Fibroblast of lung (primary cell): Measurements from ENCODE around the gene DHX58. TPM values are rescaled to one million over a fixed set of nuclear protein-coding genes. Genes with fewer than 3 reads are reported as not detected.

Experiments
- DNase-seq, 2 donors: peaks; one replicate each; pipeline versions ENCODE4 v3.0.0 to v3.0.0-alpha.2; 2010; ENCODE audit warnings: low read depth in 2 of 2
- H2AFZ ChIP-seq: 2 replicates; pipeline ENCODE4 v1.5.1; 2012; ENCODE audit warnings: low read length, control low read depth, inconsistent platforms
- H3K27ac ChIP-seq: 2 replicates; pipeline ENCODE4 v1.5.1; 2011; ENCODE audit warnings: low read length, control low read depth; ENCODE audit not compliant: insufficient read depth
- H3K27me3 ChIP-seq: 2 replicates; pipeline ENCODE4 v1.5.1; 2011; ENCODE audit warnings: mild to moderate bottlenecking, low read length; ENCODE audit not compliant: control insufficient read depth, insufficient read depth
- H3K36me3 ChIP-seq: 2 replicates; pipeline ENCODE4 v1.5.1; 2011; ENCODE audit warnings: low read length; ENCODE audit not compliant: control insufficient read depth, insufficient read depth
- H3K4me1 ChIP-seq: 2 replicates; pipeline ENCODE4 v1.5.1; 2011; ENCODE audit warnings: low read length; ENCODE audit not compliant: control insufficient read depth, insufficient read depth; ENCODE audit errors: extremely low read depth
- H3K4me2 ChIP-seq: 2 replicates; pipeline ENCODE4 v1.5.1; 2011; ENCODE audit warnings: low read length, control low read depth; ENCODE audit not compliant: insufficient read depth; ENCODE audit errors: extremely low read depth
- H3K4me3 ChIP-seq, 4 experiments: fragments of 200-600 bp in 1 of 4; sonication (generic) in 1 of 4; replicated peaks in 1 of 4; 2 replicates each; pipeline ENCODE4 v1.5.1; 2011 to 2016; ENCODE audit warnings: low read length in 4 of 4, low read depth in 3 of 4, mild to moderate bottlenecking in 3 of 4, control low read depth in 2 of 4, inconsistent platforms in 1 of 4, mixed read lengths in 1 of 4; ENCODE audit not compliant: insufficient read depth in 1 of 4; ENCODE audit errors: control extremely low read depth in 1 of 4
- H3K79me2 ChIP-seq: 2 replicates; pipeline ENCODE4 v1.5.1; 2012; ENCODE audit warnings: mild to moderate bottlenecking, low read length, inconsistent platforms; ENCODE audit not compliant: control insufficient read depth, insufficient read depth
- H3K9ac ChIP-seq: 2 replicates; pipeline ENCODE4 v1.5.1; 2011; ENCODE audit warnings: mild to moderate bottlenecking, low read length, control low read depth; ENCODE audit not compliant: insufficient read depth
- H3K9me3 ChIP-seq: 2 replicates; pipeline ENCODE4 v1.5.1; 2012; ENCODE audit warnings: low read depth, low read length; ENCODE audit not compliant: control insufficient read depth, insufficient read depth
- H4K20me1 ChIP-seq: 2 replicates; pipeline ENCODE4 v1.5.1; 2011; ENCODE audit warnings: low read length; ENCODE audit not compliant: control insufficient read depth, insufficient read depth; ENCODE audit errors: extremely low read depth
- CTCF ChIP-seq, 2 donors: IDR thresholded peaks in 1 of 2; conservative IDR thresholded peaks in 1 of 2; 1 replicate in 1 of 2; 2 replicates in 1 of 2; pipeline ENCODE4 v1.5.1; 2011 to 2012; ENCODE audit warnings: low read length in 2 of 2, control low read depth in 1 of 2, inconsistent platforms in 1 of 2, low read depth in 1 of 2, mild to moderate bottlenecking in 1 of 2
- EZH2 ChIP-seq: IDR thresholded peaks from 2 replicates; pipeline ENCODE4 v1.5.1; 2012; ENCODE audit warnings: low read length, control low read depth, mild to moderate bottlenecking; ENCODE audit errors: missing control alignments
- polyA plus RNA-seq, 2 donors: library from polyadenylated mRNA; depleted of rRNA in 1 of 2; stranded (reverse) in 1 of 2; unstranded in 1 of 2; fragments of >200 nt; gene quantifications; 2 replicates each; pipeline ENCODE4 v1.2.1, GENCODE V29; 2011 to 2012; ENCODE audit warnings: missing spikeins in 1 of 2
- total RNA-seq: library from RNA; depleted of rRNA; stranded (reverse); fragments of >200 nt; gene quantifications from 2 replicates; pipeline ENCODE4 v1.2.1, GENCODE V29; 2014

DHX58 gene
- total and polyA plus RNA-seq, 2 donors (not counting 1 experiment from before 2014, with no cell fraction given): 8.0 to 18.3 TPM

- Histone ChIP-seq H3K27ac (no peak within 1 kb of the TSS), H3K9ac (no peak within 1 kb of the TSS), H3K4me1 (no peaks in the 10 kb centered on the region), H2AFZ (no peak within 1 kb of the TSS), H4K20me1 (no peaks in the 10 kb centered on the region), H3K4me2 (no peak within 1 kb of the TSS), H3K36me3 (no peaks in the 10 kb centered on the region), H3K9me3 (no peaks in the 10 kb centered on the region), H3K27me3 (peaks cover 24% of the 10 kb centered on the region), H3K4me3 (no peak within 1 kb of the TSS), H3K79me2 (no peaks in the 10 kb centered on the region)
- no peak for DNase-seq
- TF ChIP-seq EZH2 (peak; percentile 82), CTCF (conservative IDR thresholded peaks at IDR 0.05 in 1 of 2, IDR thresholded peaks at IDR 0.05 in 1 of 2; ENCODE audit: low read depth in 1 of 2, low read length in 2 of 2) (no peak)
Measured at GRCh38 chr17:42097691-42098631, 14.6 kb downstream of the DHX58 start, which contains the start of gene ZNF385C. Gene ZNF385C, minus strand, starts transcription at chr17:42098473. Its CDS starts 35,417 bp downstream, at chr17:42063056.

DNA sequence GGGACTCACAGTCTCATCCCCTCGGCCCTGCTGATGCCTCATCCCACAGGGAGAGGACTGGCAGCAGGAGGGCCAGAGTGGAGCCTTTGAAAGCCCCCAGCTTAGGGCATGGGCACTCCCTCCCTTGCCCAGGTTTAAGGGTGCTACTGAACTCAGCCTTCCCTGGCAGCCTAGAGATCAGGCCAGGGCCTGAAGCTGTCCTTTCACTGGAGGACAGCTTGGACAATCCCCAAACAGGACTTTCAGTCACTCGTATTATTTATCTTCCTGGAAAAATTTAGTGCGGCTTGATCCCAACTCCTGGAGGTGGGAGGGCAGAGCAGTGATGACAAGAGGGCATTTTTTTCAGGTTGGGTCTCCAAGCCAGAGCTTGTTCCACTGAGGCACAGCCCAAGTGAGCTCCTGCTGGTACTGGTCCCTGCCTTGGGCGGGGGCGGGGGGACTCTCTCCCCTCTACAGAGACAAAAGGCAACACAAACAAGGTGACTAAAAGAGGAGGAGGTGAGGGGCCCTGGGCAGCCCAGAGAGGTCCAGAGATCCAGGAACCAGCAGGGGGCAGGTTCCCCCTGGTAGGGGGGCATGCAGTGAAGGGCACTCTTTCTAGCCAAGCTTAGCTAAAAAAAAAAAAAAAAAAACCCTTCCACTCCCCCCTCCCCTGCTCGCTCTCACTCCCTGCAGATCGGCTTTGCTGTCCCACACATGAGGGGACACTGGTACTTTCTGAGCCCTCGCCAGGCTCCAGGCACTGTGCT is 16.0 kb downstream of the DHX58 start:
- H4K20me1 ChIP-seq: no peaks in the 10 kb centered on the region
- H3K27me3 ChIP-seq: peaks cover 24% of the 10 kb centered on the region
- H2AFZ ChIP-seq: no peak overlapping the region
- H3K9me3 ChIP-seq: no peaks in the 10 kb centered on the region
- H3K9ac ChIP-seq: no peak overlapping the region
- no peaks in the 10 kb centered on the region for H3K4me1 ChIP-seq
- no peak for TF ChIP-seq CTCF (conservative IDR thresholded peaks at IDR 0.05 in 1 of 2, IDR thresholded peaks at IDR 0.05 in 1 of 2; ENCODE audit: low read depth in 1 of 2, low read length in 2 of 2)
- no peak for TF ChIP-seq EZH2
- no peak overlapping the region for H3K4me2 ChIP-seq
- no peaks in the 10 kb centered on the region for H3K79me2 ChIP-seq
- DNase-seq: no peak
- no peak overlapping the region for H3K4me3 ChIP-seq
- no peaks in the 10 kb centered on the region for H3K36me3 ChIP-seq
- H3K27ac ChIP-seq: no peak overlapping the region

- DNase-seq: no peak
- Histone ChIP-seq H3K36me3 (no peaks in the 10 kb centered on the region), H3K9me3 (no peaks in the 10 kb centered on the region), H3K79me2 (no peaks in the 10 kb centered on the region), H3K4me1 (no peaks in the 10 kb centered on the region), H2AFZ (no peak overlapping the region), H3K27me3 (peaks cover 27% of the 10 kb centered on the region), H3K4me2 (no peak overlapping the region), H3K9ac (no peak overlapping the region), H3K4me3 (no peak overlapping the region), H4K20me1 (no peaks in the 10 kb centered on the region), H3K27ac (no peak overlapping the region)
- TF ChIP-seq EZH2 (no peak), CTCF (conservative IDR thresholded peaks at IDR 0.05 in 1 of 2, IDR thresholded peaks at IDR 0.05 in 1 of 2; ENCODE audit: low read depth in 1 of 2, low read length in 2 of 2) (no peak)
Measured at GRCh38 chr17:42094375-42095069, 18.0 kb downstream of the DHX58 start.
